GM21717 (cell line): Measurements from ENCODE around the gene TRIP12.
"Not testable (repeated sequence)": the region's sequence is repeated elsewhere in the genome, so short reads cannot be mapped to it uniquely, and the experiment has no call there.

Experiments
- ATAC-seq: cut with Tn5 transposase; IDR thresholded peaks from one replicate; pipeline ENCODE4 v1.9.1; 2021; ENCODE audit warnings: mild to moderate bottlenecking, moderate library complexity; ENCODE audit not compliant: unreplicated experiment

TRIP12 gene

GRCh38 chr2:229779650-229780049 is 142.2 kb downstream of the TRIP12 start:
- no peak for ATAC-seq

- ATAC-seq, result no peak
Measured at GRCh38 chr2:229777716-229778115, 144.1 kb downstream of the TRIP12 start.

GRCh38 chr2:229775614-229776313 is 146.0 kb downstream of the TRIP12 start:
- no peak for ATAC-seq

- no peak for ATAC-seq
Measured at GRCh38 chr2:229774237-229774636, 147.6 kb downstream of the TRIP12 start.

GRCh38 chr2:229768235-229768634 is 153.6 kb downstream of the TRIP12 start:
- ATAC-seq, result no peak

- no peak for ATAC-seq
Measured at GRCh38 chr2:229765721-229766120, 156.1 kb downstream of the TRIP12 start.

- no peak for ATAC-seq
Measured at GRCh38 chr2:229761663-229762062, 160.1 kb downstream of the TRIP12 start.

GRCh38 chr2:229757462-229757861 is 164.3 kb downstream of the TRIP12 start:
- not testable (repeated sequence) for ATAC-seq

- no peak for ATAC-seq
Measured at GRCh38 chr2:229752970-229753729, 168.7 kb downstream of the TRIP12 start.

- no peak for ATAC-seq
Measured at GRCh38 chr2:229749779-229750178, 172.0 kb downstream of the TRIP12 start.

GRCh38 chr2:229748950-229749349 is 172.9 kb downstream of the TRIP12 start:
- ATAC-seq, result no peak

GRCh38 chr2:229742691-229743090 is 179.1 kb downstream of the TRIP12 start:
- not testable (repeated sequence) for ATAC-seq

GRCh38 chr2:229740279-229740678 is 181.5 kb downstream of the TRIP12 start:
- ATAC-seq, result no peak

- no peak for ATAC-seq
Measured at GRCh38 chr2:229738024-229738625, 183.7 kb downstream of the TRIP12 start.

GRCh38 chr2:229734410-229734809 is 187.4 kb downstream of the TRIP12 start:
- ATAC-seq, result no peak

GRCh38 chr2:229733611-229734245 is 188.1 kb downstream of the TRIP12 start:
- no peak for ATAC-seq

GRCh38 chr2:229732897-229733296 is 188.9 kb downstream of the TRIP12 start:
- ATAC-seq, result no peak

- no peak for ATAC-seq
Measured at GRCh38 chr2:229731916-229732315, 189.9 kb downstream of the TRIP12 start.

GRCh38 chr2:229731363-229731762 is 190.4 kb downstream of the TRIP12 start:
- no peak for ATAC-seq

- ATAC-seq, result no peak
Measured at GRCh38 chr2:229728370-229728769, 193.4 kb downstream of the TRIP12 start.

- no peak for ATAC-seq
Measured at GRCh38 chr2:229726643-229727042, 195.2 kb downstream of the TRIP12 start.
